ENCODE data around the gene ROCK2.
"Not testable (repeated sequence)": the region's sequence is repeated elsewhere in the genome, so short reads cannot be mapped to it uniquely, and the experiment has no call there.

Gene ROCK2

GRCh38 chr2:11338580-11338979 lies 5.9 kb downstream of the ROCK2 start:
- DNase-seq = no peak

DNA sequence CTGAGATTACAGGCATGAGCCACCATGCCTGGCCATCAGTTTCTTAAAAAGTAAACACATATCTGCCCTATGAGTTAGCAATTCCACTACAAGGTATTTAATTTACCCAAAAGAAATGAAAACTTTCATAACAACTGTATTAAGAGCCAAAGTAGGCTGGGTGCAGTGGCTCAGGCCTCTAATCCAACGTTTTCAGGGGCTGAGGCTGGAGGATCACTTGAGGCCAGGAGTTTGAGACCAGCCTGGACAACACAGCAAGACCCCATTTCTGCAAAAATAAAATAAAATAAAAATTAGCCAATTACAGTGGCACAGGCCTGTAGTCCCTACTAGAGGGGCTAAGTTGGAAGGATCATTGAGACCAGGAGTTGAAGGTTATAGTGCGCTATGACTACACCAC lies 6.5 kb downstream of the ROCK2 start:
- DNase-seq = no peak

- DNase-seq = no peak
Observed at GRCh38 chr2:11336189-11336588, 8.2 kb downstream of the ROCK2 start.

DNA sequence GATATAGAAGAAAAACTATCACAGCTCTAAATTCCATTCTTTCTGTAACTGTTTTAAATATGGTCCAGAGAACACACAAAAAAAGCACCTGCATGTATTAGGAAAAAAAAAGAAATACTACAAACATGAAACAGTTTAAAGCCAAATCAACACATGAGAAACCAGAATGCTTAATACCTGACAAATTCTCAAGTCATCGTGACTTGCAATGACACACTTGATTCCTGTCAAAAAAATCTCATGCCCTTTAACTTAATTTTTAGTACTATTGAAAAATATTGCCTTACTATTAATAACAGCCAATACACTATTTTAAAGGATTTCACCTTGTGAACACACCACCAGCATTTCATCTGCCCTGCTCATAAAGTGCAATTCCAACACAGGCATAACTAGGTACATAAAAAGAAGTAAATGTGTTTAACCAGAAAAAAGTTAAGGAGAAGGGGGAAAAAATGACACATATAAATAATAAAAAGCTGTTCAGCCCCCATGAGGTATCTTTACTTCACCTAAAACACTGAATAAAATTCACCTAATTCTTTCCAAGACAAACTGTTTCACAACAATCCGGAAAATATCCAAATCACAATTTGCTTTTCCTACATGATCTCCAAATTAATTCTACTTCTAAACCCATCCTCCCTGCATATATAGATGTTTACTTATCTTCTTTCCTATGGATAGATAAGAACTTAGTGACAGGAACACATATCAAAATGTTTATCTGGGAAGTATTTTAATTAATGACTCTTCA lies 10.8 kb downstream of the ROCK2 start:
- DNase-seq = no peak

DNA sequence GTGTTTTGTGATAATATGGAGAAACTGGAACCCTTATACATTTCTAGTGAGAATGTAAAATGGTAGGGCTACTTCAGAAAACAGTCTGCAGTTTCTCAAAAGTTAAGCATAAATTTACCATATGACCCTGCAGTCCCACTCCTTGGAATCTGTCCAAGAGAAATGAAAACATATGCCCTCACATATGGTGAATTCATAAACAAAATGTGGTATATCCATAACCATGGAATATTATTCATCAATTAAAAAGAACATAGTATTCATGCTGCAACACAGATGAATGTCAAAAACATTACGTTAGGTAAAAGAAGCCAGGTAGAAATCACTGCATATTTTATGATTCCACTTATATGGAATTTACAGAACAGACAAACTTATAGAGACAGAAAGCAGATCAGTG lies 11.8 kb downstream of the ROCK2 start:
- DNase-seq = no peak

GRCh38 chr2:11330457-11331142 lies 13.8 kb downstream of the ROCK2 start:
- no peak for DNase-seq

DNA sequence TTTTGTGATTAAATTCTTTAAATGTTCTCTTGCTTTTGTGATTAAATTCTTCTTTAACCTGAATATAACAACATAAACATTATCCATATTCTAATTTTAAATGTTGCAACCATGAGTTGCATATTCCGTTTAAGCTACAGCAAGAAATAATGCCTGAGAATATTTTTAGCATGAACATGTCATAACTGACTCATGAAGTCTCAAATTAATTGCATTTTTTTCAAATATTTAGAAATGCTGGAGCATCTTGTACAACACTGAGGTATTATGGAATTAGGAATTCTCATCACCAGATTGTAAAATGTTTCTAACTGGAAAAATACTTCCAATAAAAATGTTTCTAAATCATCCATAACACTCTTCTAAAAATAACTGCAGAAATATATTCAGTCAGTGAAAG lies 14.7 kb downstream of the ROCK2 start:
- DNase-seq = no peak

- not testable (repeated sequence) for DNase-seq
Observed at GRCh38 chr2:11328522-11328921, 15.9 kb downstream of the ROCK2 start.

DNA sequence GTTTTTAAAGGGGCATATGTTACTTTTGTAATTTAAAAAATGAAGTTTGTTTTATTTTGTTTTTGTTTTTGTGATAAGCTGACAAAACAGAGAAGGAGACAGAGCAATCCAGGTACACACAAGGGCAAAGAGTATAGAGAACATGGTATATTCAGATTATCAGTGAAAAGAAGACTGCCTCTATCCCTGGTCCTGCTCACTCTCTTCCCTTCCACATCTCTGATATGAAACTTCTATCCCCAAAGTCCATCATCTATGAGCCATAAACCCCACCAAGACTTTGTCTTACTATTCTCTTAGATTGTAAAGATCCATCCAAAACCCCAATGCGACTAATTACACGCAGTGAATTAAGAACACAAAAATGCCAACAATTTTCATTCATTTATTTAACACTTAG lies 16.6 kb downstream of the ROCK2 start:
- DNase-seq = no peak

GRCh38 chr2:11326677-11327211 lies 17.7 kb downstream of the ROCK2 start:
- no peak for DNase-seq

DNA sequence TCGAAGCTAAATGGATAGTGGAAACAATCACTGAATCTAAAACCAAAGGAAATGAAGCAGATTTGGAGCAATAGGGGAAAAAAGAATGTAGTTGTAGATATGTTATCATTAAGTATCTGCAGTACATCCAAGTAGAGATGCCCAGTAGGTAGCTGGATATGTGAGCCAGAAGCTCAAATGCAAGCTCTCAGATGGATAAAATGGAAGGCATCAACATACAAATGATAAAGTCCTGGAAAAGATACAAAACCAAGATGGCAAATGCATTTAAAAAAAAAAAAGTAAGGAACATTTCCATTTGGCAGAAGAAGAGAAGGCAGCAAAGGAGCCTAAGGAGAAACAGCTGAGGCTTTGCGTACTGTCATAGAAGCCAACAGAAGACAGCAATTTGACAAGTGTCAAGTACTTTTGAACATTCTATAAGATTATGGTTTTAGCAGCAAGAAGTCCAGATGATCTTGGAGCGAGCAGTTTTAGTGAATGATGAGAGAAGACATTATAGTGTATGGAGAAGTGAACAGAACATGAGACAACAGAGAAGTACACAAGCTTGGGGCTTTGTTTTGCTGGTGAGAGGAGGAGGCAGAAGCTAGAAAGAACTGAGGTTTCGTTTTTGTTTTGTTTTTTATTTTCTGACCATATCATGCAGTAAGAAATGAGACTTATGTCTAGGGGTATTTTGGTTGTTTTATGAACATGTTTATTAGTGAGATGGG lies 18.3 kb downstream of the ROCK2 start:
- DNase-seq = no peak

GRCh38 chr2:11321847-11322246 lies 22.6 kb downstream of the ROCK2 start:
- DNase-seq = no peak

DNA sequence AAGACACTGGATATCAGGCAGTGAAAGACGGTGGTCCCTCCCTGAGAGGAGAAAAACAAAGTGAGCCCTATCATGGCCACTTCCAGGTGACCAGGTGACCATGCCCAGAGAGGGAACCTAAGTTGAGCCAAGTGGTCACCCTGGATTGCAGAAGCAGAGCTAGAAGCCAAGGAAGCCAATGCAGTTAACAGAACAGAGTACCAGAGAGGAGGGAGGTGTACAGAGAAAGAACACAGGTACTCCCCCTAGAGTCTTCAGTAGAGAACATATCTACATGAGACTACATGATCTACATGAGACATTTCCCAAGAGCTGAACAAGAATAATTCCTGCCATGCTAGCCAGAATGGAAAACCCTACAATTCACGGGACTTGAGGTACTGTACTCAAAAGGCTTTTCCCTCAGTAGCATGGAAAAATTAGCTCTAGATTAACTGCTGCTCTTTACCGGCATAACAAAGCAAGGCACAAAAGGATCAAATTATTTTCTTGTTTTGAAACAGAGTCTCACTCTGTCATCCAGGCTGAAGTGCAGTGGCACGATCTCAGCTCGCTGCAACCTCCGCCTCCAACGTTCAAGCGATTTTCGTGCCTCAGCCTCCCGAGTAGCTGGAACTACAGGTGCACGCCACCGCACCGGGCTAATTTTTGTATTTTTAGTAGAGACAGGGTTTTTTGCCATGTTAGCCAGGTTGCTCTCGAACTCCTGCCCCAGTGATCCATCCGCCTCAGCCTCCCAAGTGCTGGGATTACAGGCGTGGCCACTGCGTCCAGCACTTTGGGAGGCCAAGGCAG lies 23.5 kb downstream of the ROCK2 start:
- no peak for DNase-seq

DNA sequence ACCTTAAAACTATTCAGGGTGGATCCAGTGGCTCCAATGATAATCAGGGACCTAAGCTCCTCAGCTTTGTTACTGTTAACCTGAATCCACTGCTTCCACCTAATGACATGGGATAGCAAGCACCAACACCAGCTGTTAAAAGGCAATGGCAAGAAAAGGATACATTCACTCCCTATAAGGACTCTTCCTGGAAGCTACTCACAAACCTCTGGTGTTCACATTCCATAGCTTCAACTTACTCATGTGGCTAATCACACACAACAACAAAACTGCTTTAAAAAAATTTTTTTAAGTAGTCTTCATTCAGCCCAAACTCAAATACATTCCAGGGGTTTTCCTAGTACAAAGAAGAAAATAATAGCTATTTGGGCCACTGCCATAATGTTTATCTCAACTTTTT lies 24.5 kb downstream of the ROCK2 start:
- no peak for DNase-seq

DNA sequence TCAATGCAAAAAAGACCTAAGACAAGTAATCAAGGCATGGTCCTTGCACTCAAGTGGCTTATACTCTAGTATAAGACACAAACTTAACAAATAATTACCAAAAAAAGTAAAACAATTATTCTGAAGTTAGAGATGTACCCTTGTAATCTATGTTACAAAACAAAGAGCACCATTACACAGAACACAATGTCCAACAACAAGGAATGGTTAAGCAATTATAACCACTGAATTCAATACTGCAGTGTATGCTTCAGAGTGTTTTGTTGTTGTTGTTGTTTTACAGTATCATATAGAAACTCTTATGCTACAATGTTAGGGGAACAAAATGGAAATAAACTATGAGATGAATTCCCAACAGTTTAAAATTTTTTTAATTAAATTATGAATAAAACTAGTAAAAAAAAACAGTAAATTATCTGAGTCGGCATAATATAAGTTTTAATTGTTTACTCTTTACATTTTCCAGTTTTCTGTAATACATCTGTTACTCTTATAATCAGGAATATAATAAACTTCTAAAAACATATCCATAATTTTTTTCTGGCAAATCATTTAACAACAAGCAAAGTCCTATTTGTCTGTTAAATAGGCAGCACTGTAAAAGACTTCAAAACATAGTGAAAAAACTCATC lies 29.2 kb downstream of the ROCK2 start:
- no peak for DNase-seq

- DNase-seq = no peak
Observed at GRCh38 chr2:11314487-11314886, 29.9 kb downstream of the ROCK2 start.

DNA sequence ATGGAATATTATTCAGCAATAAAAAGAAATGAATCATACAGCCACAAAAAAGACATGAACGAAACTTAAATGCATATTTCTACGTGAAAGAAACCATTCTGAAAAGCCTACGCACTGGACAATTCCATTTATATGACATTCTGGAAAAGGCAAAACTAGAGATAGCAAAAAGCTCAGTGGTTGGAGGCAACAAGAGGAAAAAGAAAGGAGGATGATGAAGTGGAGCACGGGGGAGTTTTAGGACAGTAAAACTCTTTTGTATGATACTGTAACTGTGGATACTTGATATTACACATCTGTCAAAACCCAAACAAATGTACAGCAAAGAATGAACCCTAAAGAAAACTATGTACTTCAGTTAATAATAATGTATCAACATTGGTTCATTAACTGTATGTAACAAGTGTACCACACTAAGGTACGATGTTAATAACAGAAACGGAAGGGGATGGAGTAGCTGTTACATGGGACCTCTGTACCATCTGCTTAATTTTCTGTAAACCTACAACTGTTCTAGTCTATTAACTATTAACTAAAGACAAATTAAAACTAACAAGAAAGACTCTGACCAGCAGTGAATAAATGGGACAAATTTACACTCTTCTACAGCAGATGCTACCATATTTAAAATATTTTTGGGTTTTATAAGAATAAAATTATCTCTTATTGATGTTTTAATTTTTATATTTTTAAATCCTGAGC lies 31.5 kb downstream of the ROCK2 start:
- no peak for DNase-seq

- no peak for DNase-seq
Observed at GRCh38 chr2:11311543-11311942, 32.9 kb downstream of the ROCK2 start.

DNA sequence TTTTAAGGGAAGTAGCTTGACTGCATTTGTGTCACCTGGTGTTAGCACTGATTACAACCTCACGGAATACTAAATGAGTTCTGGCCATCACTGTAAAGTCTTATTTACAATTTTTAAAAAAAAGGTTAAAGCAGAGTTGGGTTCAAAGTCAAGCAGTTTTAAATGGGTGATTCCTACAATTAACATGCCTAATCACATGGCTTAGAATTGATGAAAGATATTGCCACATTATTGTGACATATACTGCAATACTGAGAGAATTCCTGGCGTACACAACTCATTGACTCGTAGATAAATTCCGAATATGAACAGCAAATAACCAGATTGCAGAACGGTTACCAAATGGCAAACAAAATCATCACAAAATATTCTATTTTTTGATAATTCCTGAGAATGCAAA lies 34.2 kb downstream of the ROCK2 start:
- DNase-seq = no peak

- no peak for DNase-seq
Observed at GRCh38 chr2:11309706-11310105, 34.7 kb downstream of the ROCK2 start.

GRCh38 chr2:11307764-11308415 lies 36.5 kb downstream of the ROCK2 start:
- no peak for DNase-seq
